ACC112 (cell line): ENCODE data around the gene AGAP3.

Source experiments
- H2AFZ ChIP-seq: fragments of 200-600 bp; sonication (generic); one replicate; pipeline ENCODE4 v1.6.0; 2017; ENCODE audit warnings: antibody characterized with exemption, low read length; ENCODE audit not compliant: unreplicated experiment
- H3K27ac ChIP-seq: fragments of 200-600 bp; sonication (generic); 2 replicates; pipeline ENCODE4 v1.5.1; 2014; ENCODE audit warnings: low read depth, mild to moderate bottlenecking, antibody characterized with exemption, low read length, moderate library complexity
- H3K27me3 ChIP-seq: fragments of 200-600 bp; sonication (generic); 2 replicates; pipeline ENCODE4 v1.6.1; 2014; ENCODE audit warnings: mild to moderate bottlenecking, antibody characterized with exemption, low read length, moderate library complexity, mixed read lengths; ENCODE audit not compliant: insufficient read depth
- H3K36me3 ChIP-seq: fragments of 200-600 bp; sonication (generic); 2 replicates; pipeline ENCODE4 v1.6.1; 2016; ENCODE audit warnings: mild to moderate bottlenecking, antibody characterized with exemption, low read length, moderate library complexity, mixed read lengths; ENCODE audit not compliant: insufficient read depth
- H3K4me1 ChIP-seq: fragments of 200-600 bp; sonication (generic); one replicate; pipeline ENCODE4 v1.6.1; 2016; ENCODE audit warnings: low read length, mixed read lengths; ENCODE audit not compliant: insufficient read depth, unreplicated experiment, control insufficient read depth
- H3K4me3 ChIP-seq: fragments of 200-600 bp; sonication (generic); 2 replicates; pipeline ENCODE4 v1.5.1; 2014; ENCODE audit warnings: mild to moderate bottlenecking, low read depth, low read length
- H3K79me2 ChIP-seq: fragments of 200-600 bp; sonication (generic); one replicate; pipeline ENCODE4 v1.6.0; 2016; ENCODE audit warnings: low read length; ENCODE audit not compliant: control insufficient read depth, unreplicated experiment, insufficient read depth

The AGAP3 gene

DNA sequence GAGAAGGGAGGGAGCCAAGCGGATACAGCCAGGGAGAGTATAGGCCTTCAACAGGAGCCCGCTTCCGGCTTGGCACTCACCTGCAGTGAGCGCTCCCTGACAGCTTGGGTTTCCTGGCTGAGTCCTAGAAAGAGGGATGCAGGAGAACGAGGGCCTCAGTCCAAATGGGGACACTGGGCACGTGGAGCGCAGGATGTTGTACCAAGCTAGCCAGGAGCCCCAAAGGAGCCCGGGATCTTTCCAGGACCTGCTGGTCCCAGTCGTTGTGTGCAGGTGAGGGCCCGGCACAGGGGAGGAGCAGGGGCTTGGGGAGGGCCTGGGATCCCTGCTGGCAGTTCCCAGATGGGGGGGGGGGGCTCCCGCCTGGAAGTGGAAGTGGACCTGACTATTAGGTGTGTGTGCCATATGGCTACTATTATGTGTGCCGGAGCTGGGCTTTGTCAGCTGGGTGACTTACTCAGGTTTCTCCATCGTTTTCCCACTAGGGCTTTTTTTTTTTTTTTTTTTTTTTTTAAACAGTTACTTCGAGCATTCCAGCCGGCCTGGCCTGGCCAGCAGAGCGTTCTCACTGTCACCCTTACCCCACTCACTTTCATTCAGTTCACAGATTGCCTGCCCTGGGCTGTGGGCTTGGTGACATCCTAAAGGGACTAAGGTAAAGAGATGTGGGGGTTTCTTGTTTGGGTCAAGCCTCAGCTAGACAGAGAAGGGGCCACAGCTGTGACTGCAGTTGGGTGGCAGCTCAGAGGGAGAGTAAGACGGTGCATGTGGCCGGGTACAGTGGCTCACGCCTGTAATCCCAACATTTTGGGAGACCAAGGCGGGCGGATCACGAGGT lies 3.8 kb downstream of the AGAP3 start:
- no peak overlapping the region for H2AFZ ChIP-seq
- H3K36me3 ChIP-seq: no peaks in the 10 kb centered on the region
- H3K79me2 ChIP-seq: peaks cover 82% of the 10 kb centered on the region
- H3K27ac ChIP-seq: peak overlapping the region; percentile 82; the same call in 1 of the 2 replicates
- H3K4me1 ChIP-seq: peaks cover 22% of the 10 kb centered on the region
- peak overlapping the region; percentile 98; the same call in 1 of the 2 replicates for H3K4me3 ChIP-seq
- H3K27me3 ChIP-seq: no peaks in the 10 kb centered on the region

DNA sequence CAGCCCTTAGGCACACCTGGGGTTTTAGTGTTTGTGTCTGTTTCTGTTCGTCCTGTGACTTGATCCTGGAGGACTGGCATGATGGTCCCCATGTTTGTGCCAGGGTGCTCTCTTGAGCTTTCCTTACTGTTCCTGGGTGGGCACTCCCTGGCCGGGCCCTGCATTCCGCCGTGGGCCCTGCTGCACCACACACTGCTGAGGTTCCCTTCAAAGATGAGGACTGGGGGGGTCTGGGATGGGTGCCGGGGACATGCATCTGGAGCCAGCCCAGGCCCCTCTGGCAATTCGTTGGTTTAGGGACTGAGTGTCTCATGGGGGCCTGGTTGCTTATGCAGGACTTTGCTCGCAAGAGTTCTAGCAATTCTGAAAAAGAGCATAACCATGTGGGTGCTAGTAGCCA lies 4.7 kb downstream of the AGAP3 start:
- Histone ChIP-seq H3K4me3 (no peak overlapping the region), H3K79me2 (peaks cover 90% of the 10 kb centered on the region), H3K27me3 (no peaks in the 10 kb centered on the region), H2AFZ (no peak overlapping the region), H3K27ac (no peak overlapping the region), H3K4me1 (peaks cover 26% of the 10 kb centered on the region), H3K36me3 (no peaks in the 10 kb centered on the region)

DNA sequence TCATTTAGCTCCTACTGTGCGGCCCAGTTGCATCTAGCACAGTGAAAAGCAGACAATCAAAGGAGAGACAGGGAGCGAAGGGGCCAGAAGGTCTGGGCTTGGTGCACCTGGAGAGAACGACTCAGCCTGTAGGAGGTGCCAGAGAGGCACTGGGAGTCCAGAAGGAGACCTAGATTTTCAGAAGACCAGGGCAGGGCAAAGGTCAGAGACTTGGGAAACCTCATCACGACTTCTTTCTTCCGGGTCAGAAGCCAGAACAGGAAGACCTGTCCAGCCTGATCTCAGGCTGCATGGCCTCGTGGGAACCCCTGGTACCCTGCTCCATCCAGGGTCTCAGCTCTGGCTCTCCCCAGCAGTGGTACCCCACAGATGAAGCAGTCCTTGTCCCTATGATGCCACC lies 5.2 kb downstream of the AGAP3 start:
- H3K27ac ChIP-seq: no peak overlapping the region
- H3K4me3 ChIP-seq: no peak overlapping the region
- no peak overlapping the region for H2AFZ ChIP-seq
- no peaks in the 10 kb centered on the region for H3K27me3 ChIP-seq
- peaks cover 92% of the 10 kb centered on the region for H3K79me2 ChIP-seq
- peaks cover 27% of the 10 kb centered on the region for H3K4me1 ChIP-seq
- no peaks in the 10 kb centered on the region for H3K36me3 ChIP-seq

DNA sequence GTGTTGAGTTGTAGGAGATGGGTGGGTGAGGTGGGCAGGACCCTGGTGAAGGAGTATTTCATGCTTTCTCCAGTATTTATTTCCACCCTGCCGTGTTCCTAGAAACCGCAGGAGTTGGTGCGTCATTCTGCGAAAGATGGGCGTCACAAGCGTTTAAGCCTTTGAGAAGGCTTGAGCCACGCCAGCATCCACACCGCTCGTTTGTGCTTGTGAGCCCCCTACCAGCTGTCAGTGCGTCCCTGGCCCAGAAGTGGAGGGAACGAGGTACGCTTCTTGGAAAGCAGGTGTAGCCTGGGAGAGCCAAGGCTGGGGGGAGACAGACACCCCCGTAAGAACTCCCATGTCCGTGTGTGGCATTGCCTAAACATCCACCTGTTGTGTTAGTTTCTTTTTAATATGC lies 5.7 kb downstream of the AGAP3 start:
- Histone ChIP-seq H2AFZ (no peak overlapping the region), H3K4me1 (peaks cover 27% of the 10 kb centered on the region), H3K27ac (no peak overlapping the region), H3K79me2 (peaks cover 93% of the 10 kb centered on the region), H3K27me3 (no peaks in the 10 kb centered on the region), H3K4me3 (no peak overlapping the region), H3K36me3 (no peaks in the 10 kb centered on the region)

DNA sequence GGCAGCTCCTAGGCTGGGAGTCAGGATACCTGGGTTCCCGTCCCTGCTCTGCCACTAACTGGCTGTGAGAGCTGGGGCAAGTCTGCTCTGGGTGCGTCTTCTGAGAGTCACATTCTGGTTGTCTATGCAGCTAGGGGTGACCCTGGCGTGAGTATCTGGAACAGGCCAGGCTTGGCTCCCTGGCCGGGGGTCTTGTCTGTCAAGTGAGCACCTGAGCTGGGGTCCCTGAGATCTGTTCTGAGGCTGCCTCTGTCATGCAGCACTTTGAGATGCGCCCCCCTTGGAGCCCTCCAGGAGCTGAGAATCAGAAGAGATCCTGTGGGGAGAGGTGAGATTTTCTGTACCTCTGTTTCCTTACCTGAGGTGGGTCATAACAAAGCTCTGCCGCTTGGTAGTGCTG lies 7.5 kb downstream of the AGAP3 start:
- Histone ChIP-seq H3K36me3 (no peaks in the 10 kb centered on the region), H2AFZ (no peak overlapping the region), H3K79me2 (peaks cover 88% of the 10 kb centered on the region), H3K27me3 (no peaks in the 10 kb centered on the region), H3K4me3 (no peak overlapping the region), H3K4me1 (peaks cover 19% of the 10 kb centered on the region), H3K27ac (no peak overlapping the region)

DNA sequence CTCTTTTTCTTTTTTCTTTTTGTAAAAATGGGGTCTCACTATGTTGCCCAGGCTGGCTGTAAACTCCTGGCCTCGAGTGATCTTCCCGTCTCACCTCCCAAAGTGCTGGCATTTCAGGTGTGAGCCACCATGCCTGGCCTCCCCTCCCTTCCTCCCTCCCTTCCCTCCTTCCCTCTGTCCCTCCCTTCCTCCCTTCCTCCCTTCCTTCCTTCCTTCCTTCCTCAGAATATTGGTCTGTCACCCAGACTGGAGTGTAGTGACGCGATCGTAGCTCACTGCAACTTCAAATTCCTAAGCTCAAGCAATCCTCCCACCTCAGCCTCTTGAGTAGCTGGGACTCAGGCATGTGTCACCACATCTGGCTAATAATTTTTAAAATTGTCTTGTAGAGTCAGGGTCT lies 8.4 kb downstream of the AGAP3 start:
- no peaks in the 10 kb centered on the region for H3K36me3 ChIP-seq
- H3K79me2 ChIP-seq: peaks cover 83% of the 10 kb centered on the region
- H3K27ac ChIP-seq: no peak overlapping the region
- no peak overlapping the region for H3K4me3 ChIP-seq
- no peaks in the 10 kb centered on the region for H3K27me3 ChIP-seq
- H2AFZ ChIP-seq: no peak overlapping the region
- H3K4me1 ChIP-seq: peaks cover 10% of the 10 kb centered on the region

DNA sequence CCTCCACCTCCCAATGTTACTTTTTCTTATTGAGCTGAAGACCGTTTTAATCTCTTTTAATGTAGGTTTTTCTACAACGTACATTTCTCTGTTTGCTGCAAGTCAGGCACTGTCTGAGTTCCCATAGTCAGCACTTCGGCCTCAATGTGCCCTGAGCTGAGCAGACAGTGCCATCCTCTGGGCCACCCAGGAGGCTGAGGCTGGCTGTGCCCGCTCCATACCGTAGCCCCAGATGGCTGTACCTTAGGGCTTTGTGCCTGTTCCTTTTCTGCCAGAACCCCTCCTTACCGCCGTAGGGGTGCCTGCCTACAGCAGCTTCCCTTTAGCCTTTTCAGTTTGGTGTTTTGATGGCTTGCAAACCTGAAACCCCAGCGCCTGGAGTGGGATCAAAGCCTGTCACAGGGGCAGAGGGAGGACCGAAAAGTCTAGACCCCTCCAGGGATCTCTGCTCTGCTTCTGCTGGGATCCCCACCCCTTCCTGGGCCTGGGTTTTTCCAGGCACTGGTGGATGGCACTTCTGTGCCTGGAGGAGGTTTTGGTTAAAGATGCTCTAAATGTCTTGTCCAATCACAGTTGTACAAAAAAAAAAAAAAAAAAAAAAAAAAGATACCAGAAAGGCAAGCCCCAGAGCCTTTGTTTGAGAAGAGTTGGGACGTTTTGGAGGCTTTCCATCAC lies 9.0 kb downstream of the AGAP3 start:
- Histone ChIP-seq H3K79me2 (peaks cover 83% of the 10 kb centered on the region), H2AFZ (no peak overlapping the region), H3K27ac (no peak overlapping the region), H3K4me3 (no peak overlapping the region), H3K4me1 (peaks cover 5% of the 10 kb centered on the region), H3K36me3 (no peaks in the 10 kb centered on the region), H3K27me3 (no peaks in the 10 kb centered on the region)

DNA sequence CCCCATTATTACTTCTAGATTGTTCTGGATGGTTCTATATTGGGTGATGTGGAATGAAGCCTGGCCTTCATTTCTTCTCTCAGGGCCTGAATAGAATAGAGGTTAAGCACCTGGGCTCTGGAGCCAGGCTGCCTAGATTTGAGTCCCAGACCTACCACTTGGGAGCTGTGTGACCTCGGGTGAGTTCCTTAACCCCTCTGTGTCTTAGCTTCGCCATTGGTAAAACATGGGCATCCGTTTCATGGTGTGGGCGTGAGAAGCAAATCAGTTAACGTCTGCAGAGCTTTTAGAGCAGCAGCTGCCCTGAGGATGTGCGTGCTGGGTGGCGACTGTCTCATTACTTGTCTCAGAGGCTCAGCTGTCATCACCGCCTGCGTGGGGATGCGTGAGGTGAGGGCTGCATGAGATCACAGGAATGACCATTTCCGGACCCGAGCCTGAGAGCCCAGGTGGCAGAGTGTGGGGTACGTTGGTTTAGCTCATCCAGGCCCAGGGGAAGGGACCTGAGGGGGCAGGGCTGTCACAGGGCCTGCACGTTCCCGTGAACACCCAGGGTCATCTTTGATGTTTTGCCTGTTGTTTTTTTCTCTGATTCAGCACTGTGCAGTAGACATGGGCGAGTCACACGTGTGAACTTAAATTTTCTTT lies 9.7 kb downstream of the AGAP3 start:
- H3K36me3 ChIP-seq: no peaks in the 10 kb centered on the region
- no peak overlapping the region for H2AFZ ChIP-seq
- no peak overlapping the region for H3K27ac ChIP-seq
- H3K79me2 ChIP-seq: peaks cover 81% of the 10 kb centered on the region
- peaks cover 5% of the 10 kb centered on the region for H3K4me1 ChIP-seq
- H3K27me3 ChIP-seq: no peaks in the 10 kb centered on the region
- no peak overlapping the region for H3K4me3 ChIP-seq

DNA sequence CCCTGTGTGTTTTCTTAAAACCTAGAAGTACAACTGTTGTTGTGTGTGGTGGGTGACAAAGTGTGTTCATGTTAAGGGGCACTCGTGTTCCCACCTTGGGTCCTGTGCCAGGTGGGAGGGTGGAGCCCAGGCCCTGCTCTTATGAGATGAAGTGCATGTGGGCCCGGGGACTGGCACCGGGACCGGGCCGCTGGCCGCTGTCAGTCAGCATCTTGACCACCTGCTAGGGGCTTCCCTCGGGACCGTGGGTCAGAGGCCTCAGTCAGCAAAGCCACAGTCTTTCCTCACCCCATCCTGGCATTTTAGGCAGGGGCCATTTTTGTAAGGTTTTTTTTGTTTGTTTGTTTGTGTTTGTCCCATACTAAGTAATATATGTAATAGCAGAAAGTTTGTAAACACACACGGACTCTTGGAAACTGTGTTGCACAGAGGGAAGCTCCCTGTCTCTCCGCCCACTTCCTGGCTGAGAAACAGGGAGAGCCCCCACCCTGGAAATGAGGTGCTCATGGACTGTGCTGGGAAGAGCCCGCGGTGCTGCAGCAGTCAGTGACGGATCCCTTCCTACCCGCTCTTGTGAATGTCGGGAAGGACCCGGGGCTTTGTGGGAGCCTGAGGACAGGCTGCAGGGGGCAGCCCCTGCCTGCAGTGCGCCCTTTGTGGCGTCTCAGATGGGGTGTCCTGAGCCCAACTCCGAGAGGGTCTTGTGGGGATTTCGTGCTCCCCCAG lies 13.4 kb downstream of the AGAP3 start:
- H3K27ac ChIP-seq: no peak overlapping the region
- no peaks in the 10 kb centered on the region for H3K36me3 ChIP-seq
- peaks cover 9% of the 10 kb centered on the region for H3K4me1 ChIP-seq
- peaks cover 44% of the 10 kb centered on the region for H3K79me2 ChIP-seq
- no peak overlapping the region for H3K4me3 ChIP-seq
- no peaks in the 10 kb centered on the region for H3K27me3 ChIP-seq
- no peak overlapping the region for H2AFZ ChIP-seq

DNA sequence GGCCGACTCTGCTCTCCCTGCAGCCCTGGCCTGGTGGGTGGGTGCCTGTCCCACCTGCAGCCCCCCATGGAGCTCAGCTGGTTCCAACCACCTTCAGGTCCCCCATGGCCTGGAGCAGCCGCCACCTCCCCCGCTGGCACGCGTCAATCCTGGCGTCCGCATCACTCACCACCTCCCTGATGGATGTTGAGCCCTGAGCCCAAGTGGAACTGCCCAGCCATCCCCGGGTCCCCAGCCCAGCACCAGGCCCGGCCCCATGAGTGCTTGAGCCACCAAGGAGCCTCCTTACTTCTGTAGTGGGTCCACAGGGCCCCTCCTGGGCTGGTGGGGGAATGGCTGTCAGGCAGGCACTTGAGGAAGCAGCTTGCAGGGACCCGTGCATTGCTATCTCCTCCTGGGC lies 14.6 kb downstream of the AGAP3 start:
- no peak overlapping the region for H3K4me3 ChIP-seq
- no peaks in the 10 kb centered on the region for H3K36me3 ChIP-seq
- no peaks in the 10 kb centered on the region for H3K27me3 ChIP-seq
- no peak overlapping the region for H2AFZ ChIP-seq
- H3K4me1 ChIP-seq: peaks cover 8% of the 10 kb centered on the region
- no peak overlapping the region for H3K27ac ChIP-seq
- peaks cover 32% of the 10 kb centered on the region for H3K79me2 ChIP-seq
